Kidney epithelial cell (primary cell): ENCODE results near the gene CDADC1. TPM values are rescaled to one million over a fixed set of nuclear protein-coding genes. Genes with fewer than 3 reads are reported as not detected.

Experiments
- DNase-seq: peaks from one replicate; pipeline ENCODE4 v3.0.0-alpha.2; 2010; ENCODE audit warnings: low read depth
- H3K27me3 ChIP-seq: 2 replicates; pipeline ENCODE4 v1.6.0; 2011; ENCODE audit warnings: low read length; ENCODE audit not compliant: control insufficient read depth, insufficient read depth
- H3K36me3 ChIP-seq: 2 replicates; pipeline ENCODE4 v1.5.1; 2011; ENCODE audit warnings: low read length; ENCODE audit not compliant: control insufficient read depth, insufficient read depth
- H3K4me3 ChIP-seq: 2 replicates; pipeline ENCODE4 v1.5.1; 2011; ENCODE audit warnings: low read depth, mild to moderate bottlenecking, control low read depth, low read length
- total RNA-seq: library from RNA; depleted of rRNA; stranded (reverse); fragments of >200 nt; gene quantifications from 2 replicates; pipeline ENCODE4 v1.2.3, GENCODE V29; 2015
- TF ChIP-seq, protein P1 (sequence below): IDR thresholded peaks from 2 replicates; pipeline ENCODE4 v1.5.1; 2011; ENCODE audit warnings: mild to moderate bottlenecking, moderate library complexity, low read length, control low read depth, inconsistent platforms; ENCODE audit not compliant: insufficient read depth, poor library complexity, severe bottlenecking

The CDADC1 gene
- total RNA-seq, 1 donor from 2014 or later: 7.6 TPM

DNA sequence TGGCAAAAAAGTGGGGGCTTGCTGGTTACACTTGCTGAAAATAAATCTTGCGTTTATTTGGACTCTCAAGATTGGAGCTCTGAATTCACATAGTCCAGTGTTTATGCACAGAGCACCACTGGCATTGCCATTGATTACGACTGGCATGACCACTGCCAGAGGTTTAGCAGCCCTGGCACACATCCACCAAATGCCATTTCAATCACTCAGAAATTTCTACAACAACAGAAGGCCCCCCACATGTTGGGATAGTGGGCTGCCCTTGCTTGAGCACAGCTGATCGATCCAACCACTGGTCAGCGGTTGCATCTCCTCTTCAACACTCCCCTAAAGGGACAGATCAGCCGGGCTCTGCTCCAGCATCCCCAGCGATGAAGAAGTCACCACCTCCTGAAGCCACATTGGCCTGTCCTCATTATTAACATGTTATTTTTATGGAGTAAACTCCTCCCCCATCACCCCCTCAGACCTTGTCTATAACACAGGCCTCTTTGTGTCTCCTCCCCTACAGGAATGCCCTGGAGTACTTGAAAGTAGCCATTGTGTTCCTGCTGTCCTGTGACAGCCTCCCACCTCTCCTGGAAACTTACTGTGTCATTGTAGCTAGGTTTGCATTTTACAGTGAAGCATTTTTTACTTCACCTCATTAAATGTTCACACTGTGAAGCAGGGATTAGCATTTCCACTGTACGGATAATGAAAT, 51.3 kb downstream of the CDADC1 start:
- Histone ChIP-seq H3K36me3 (no peaks in the 10 kb centered on the region), H3K27me3 (no peaks in the 10 kb centered on the region), H3K4me3 (no peak overlapping the region)
- TF ChIP-seq, protein P1, sequence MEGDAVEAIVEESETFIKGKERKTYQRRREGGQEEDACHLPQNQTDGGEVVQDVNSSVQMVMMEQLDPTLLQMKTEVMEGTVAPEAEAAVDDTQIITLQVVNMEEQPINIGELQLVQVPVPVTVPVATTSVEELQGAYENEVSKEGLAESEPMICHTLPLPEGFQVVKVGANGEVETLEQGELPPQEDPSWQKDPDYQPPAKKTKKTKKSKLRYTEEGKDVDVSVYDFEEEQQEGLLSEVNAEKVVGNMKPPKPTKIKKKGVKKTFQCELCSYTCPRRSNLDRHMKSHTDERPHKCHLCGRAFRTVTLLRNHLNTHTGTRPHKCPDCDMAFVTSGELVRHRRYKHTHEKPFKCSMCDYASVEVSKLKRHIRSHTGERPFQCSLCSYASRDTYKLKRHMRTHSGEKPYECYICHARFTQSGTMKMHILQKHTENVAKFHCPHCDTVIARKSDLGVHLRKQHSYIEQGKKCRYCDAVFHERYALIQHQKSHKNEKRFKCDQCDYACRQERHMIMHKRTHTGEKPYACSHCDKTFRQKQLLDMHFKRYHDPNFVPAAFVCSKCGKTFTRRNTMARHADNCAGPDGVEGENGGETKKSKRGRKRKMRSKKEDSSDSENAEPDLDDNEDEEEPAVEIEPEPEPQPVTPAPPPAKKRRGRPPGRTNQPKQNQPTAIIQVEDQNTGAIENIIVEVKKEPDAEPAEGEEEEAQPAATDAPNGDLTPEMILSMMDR: no peak
- no peak for DNase-seq

DNA sequence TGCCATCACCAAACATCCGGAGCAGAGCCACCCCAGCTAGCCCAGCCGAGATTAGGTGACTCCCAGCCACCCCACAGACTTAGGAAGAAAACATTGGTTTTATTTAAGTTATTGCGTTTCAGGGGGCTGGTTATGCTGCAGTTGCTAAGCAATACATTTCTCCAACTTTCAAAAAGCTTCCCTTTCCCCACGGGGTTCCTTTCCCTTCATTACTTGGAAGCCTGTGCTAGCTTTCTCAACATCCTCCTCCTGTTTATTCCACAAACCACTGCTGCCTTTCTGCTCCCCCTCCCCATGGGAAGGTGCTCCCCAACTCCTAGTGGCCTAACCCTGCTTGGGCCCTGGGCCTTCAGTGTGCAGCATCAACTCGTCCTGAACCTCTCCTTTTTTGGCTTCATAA, 52.6 kb downstream of the CDADC1 start:
- Histone ChIP-seq H3K27me3 (no peaks in the 10 kb centered on the region), H3K4me3 (no peak overlapping the region), H3K36me3 (no peaks in the 10 kb centered on the region)
- DNase-seq: no peak
- TF ChIP-seq, protein P1: no peak

DNA sequence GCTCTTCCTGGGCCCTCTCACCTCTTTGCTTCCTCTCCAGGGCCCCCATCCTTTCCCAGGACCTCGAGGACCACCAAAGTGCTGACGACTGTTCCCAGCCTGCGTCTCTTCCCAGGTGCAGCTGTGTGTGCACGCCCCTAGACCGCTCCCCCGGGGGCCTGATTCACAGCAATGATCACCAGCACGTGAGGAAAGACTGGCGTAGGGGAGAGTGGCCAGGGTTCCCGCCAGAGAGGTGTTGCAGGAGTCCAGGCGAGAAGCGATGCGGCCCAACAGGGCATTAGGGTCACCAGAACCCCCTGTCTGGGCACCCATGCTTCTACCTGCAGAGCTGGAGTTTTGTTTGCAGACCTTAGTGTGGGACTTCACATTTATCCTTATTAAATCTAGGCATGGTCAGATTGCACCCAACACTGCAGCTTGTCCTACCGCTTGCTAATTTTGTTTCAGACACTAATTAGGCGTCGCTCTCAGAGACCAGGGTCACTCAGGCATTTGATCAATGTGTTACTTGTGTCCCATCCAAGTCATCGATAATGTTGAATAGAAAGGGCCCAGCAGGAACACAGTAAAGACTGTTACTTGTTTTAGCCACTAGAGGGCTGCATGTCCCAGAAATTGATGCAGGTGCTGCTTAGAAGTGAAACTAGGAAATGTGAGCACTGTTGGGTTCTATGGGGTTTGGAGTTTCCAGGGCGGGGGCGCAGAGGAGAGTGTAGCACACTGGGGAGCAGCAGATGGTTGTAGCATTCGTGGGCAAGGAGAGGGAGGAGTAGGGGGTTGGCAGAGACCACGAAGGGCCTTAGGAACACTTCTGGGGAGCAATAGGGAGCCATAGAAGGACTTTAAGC, 53.2 kb downstream of the CDADC1 start:
- no peaks in the 10 kb centered on the region for H3K27me3 ChIP-seq
- DNase-seq: peak; percentile 41
- H3K36me3 ChIP-seq: no peaks in the 10 kb centered on the region
- TF ChIP-seq, protein P1: peak; percentile 87
- no peak overlapping the region for H3K4me3 ChIP-seq

DNA sequence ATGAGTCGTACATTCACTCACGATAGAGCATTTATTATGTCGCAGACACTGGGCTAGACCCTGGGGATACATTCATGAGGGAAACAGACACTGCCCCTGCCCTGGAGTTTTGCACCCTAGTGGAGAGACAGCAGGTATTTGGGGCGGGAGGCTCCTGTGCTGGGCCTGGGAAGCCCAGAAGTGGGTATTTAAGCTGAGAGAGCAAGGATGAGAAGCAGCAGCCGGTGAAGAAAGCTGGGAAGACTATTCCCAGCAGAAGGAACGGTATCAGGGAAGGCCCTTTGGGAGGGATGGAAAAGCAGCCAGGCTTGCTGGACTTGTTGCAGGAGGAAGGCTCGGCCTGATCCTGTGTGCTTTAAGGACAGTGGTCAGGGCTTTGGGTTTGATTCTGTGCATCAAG, 54.5 kb downstream of the CDADC1 start:
- H3K27me3 ChIP-seq: no peaks in the 10 kb centered on the region
- no peak for DNase-seq
- TF ChIP-seq, protein P1: no peak
- H3K36me3 ChIP-seq: no peaks in the 10 kb centered on the region
- H3K4me3 ChIP-seq: no peak overlapping the region

DNA sequence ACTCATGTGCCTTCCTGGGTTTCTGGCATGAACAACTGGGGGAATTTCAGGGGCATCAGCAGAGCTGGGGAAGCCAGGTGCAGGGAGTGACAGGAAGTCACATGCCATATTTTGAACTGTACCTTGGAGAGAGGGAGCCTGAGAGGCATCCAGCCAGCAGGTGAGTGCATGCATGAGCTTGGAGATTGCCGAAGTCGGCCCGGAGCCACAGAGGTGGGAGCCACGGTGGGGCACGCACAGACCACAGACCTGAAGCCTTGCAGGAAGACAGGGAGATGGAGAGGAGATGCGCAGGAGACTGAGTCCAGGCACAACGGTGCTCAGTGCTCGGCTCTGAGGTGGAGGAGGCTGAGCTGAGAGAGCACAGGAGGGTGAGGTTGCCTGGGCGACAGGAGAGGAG, 55.1 kb downstream of the CDADC1 start:
- Histone ChIP-seq H3K4me3 (no peak overlapping the region), H3K27me3 (no peaks in the 10 kb centered on the region), H3K36me3 (no peaks in the 10 kb centered on the region)
- TF ChIP-seq, protein P1: no peak
- DNase-seq: no peak
